GM12892 (cell line): ENCODE results near the gene REXO1.
A peak's percentile ranks its signal among the peaks of the same experiment; 100 is the strongest.

Source experiments
- DNase-seq: peaks from one replicate; pipeline ENCODE4 v3.0.0; 2011; ENCODE audit not compliant: insufficient read length
- FAIRE-seq: peaks from 2 replicates; lab custom pipeline; 2011; peaks lifted over from hg19 to GRCh38; lab: Jason Lieb, UNC
- POLR2A ChIP-seq: IDR thresholded peaks from 2 replicates; pipeline ENCODE4 v1.6.1; 2011; ENCODE audit warnings: low read depth, low read length, control low read depth
- POLR2AphosphoS5 ChIP-seq: IDR thresholded peaks from 2 replicates; pipeline ENCODE4 v1.6.1; 2011; ENCODE audit warnings: low read depth, low read length, control low read depth
- TAF1 ChIP-seq: IDR thresholded peaks from 2 replicates; pipeline ENCODE4 v1.6.1; 2011; ENCODE audit warnings: low read depth, mild to moderate bottlenecking, control low read depth, low read length, borderline replicate concordance

REXO1 gene

GRCh38 chr19:1818549-1819195 lies 29.6 kb downstream of the REXO1 start:
- DNase-seq (no peak), FAIRE-seq (no peak)
- TF ChIP-seq POLR2A (no peak), TAF1 (no peak), POLR2AphosphoS5 (no peak)

GRCh38 chr19:1817553-1818179 lies 30.6 kb downstream of the REXO1 start:
- FAIRE-seq = no peak
- TF ChIP-seq POLR2AphosphoS5 (no peak), TAF1 (no peak), POLR2A (no peak)
- DNase-seq = no peak

GRCh38 chr19:1816530-1817298 lies 31.6 kb downstream of the REXO1 start:
- FAIRE-seq (no peak), DNase-seq (no peak)
- TF ChIP-seq POLR2A (no peak), TAF1 (no peak), POLR2AphosphoS5 (no peak)

GRCh38 chr19:1815605-1816529 lies 32.4 kb downstream of the REXO1 start:
- DNase-seq (no peak), FAIRE-seq (no peak)
- TF ChIP-seq POLR2AphosphoS5 (no peak), POLR2A (no peak), TAF1 (no peak)

- TF ChIP-seq TAF1 (no peak), POLR2A (no peak; the same call in 1 of the 2 replicates), POLR2AphosphoS5 (no peak)
- FAIRE-seq (no peak), DNase-seq (no peak)
These were observed 33.3 kb downstream of the REXO1 start for GRCh38 chr19:1814833-1815604.

- FAIRE-seq = no peak
- no peak; the same call in 1 of the 2 replicates for TF ChIP-seq POLR2A
- no peak for TF ChIP-seq TAF1
- no peak for TF ChIP-seq POLR2AphosphoS5
- no peak for DNase-seq
These were observed 33.9 kb downstream of the REXO1 start for GRCh38 chr19:1814391-1814790.

- no peak for DNase-seq
- FAIRE-seq = no peak
- TF ChIP-seq POLR2A = no peak
- no peak for TF ChIP-seq POLR2AphosphoS5
- TF ChIP-seq TAF1 = no peak
These were observed 34.8 kb downstream of the REXO1 start for GRCh38 chr19:1813192-1814182.

GRCh38 chr19:1812426-1813191 lies 35.7 kb downstream of the REXO1 start:
- no peak for TF ChIP-seq TAF1
- TF ChIP-seq POLR2AphosphoS5 = no peak
- TF ChIP-seq POLR2A = no peak
- DNase-seq (peak; percentile 95), FAIRE-seq (peak; percentile 93)

GRCh38 chr19:1811942-1812425 lies 36.3 kb downstream of the REXO1 start, which contains the start of gene ATP8B3:
Gene ATP8B3 (minus strand): TSS chr19:1812276. CDS start chr19:1811736, 540 bp downstream.
- DNase-seq (peak; percentile 100), FAIRE-seq (no peak)
- no peak for TF ChIP-seq TAF1
- TF ChIP-seq POLR2A = no peak
- no peak for TF ChIP-seq POLR2AphosphoS5
